ENCODE measurements around the gene RNF167.

DNA sequence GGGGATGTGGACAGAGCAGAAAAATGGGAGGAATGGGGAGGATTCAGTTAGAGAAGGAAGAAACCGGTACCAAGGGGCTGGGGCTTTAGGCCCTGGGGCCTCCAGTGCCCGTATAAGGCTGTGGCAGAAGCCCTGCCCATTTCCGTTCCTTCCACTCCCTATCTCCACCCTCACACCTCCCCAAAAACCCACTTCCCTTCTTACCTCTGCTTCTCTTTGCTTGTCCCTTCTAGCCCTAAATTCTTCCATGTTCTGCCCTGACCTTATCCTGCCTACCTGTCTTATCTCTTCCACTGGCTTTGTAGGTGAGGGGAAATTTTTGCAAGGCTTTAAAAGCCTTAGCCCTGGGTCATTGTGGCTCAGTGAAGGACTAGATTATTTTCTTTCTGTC, 4.1 kb downstream of the RNF167 start:
- TF ChIP-seq EZH2 (IDR thresholded peaks at IDR 0.05; ENCODE audit: insufficient read depth, poor library complexity, severe bottlenecking) (no peak), EZH2phosphoT487 (IDR thresholded peaks at IDR 0.05; ENCODE audit: insufficient read depth, low read depth) (no peak)
